HG03354 (cell line): ENCODE results near the gene IGSF21.

Experiments used
- ATAC-seq: cut with Tn5 transposase; IDR thresholded peaks from one replicate; pipeline ENCODE4 v1.9.1; 2021; ENCODE audit warnings: mild to moderate bottlenecking; ENCODE audit not compliant: unreplicated experiment, poor library complexity, severe bottlenecking

Gene IGSF21

DNA sequence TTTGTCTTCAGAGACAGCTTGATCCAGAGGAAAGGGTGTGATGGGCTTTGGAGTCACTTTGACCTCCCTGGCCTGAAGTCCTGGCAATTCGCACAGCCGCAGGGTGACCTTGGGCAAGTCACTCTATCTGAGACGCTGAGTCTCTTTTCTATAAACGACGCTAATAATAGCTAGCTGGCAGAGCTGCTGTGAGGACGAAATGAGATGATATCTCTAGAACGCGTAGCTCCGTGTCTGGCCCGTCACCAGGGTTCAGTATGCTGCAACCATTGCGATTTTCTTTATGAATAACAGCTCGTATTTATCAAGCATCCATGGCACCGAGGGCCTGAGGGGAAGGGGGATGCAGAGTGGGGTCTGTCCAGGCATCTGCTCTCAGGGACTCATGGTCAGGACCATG is 58.7 kb downstream of the IGSF21 start:
- no peak for ATAC-seq

GRCh38 chr1:18166929-18167328 is 59.3 kb downstream of the IGSF21 start:
- ATAC-seq = no peak

DNA sequence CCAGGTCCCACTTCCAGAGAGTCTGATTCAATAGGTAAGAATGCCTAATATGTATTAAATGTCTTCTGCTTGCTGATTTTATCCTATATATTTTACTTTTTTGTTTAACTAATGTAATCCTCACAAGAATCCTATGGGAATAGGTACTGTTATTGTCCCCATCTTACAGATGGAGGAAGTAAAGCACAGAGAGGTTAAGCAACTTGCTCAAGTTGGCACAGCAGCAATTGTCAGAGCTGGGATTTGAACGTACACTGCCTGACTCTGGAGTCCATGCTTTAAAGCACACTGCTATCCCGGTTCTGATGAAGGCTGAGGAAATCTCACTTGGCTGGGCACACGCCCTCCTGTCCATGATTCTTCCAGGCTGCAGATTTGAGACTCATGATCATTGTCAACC is 62.8 kb downstream of the IGSF21 start:
- ATAC-seq = no peak

DNA sequence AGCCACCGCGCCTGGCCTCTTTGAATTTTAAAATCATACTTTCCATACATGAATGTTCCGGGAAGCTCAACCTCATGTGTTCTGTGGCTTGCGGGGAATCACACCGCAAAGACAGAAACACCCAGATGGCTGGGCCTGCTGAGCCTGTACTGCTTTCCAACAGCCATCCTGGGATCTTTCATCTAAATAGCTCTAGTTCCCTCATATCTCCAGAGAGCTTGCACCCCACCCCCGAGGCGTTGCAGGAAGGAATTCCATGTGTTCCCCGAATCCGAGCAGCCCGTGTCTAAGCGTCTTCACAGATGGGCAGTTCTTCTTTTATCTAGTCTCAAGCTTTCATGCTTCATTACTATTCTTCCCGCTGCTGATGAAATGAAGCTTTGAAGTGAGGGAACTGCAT is 66.4 kb downstream of the IGSF21 start:
- ATAC-seq = no peak

GRCh38 chr1:18175051-18175450 is 67.5 kb downstream of the IGSF21 start:
- ATAC-seq = no peak

DNA sequence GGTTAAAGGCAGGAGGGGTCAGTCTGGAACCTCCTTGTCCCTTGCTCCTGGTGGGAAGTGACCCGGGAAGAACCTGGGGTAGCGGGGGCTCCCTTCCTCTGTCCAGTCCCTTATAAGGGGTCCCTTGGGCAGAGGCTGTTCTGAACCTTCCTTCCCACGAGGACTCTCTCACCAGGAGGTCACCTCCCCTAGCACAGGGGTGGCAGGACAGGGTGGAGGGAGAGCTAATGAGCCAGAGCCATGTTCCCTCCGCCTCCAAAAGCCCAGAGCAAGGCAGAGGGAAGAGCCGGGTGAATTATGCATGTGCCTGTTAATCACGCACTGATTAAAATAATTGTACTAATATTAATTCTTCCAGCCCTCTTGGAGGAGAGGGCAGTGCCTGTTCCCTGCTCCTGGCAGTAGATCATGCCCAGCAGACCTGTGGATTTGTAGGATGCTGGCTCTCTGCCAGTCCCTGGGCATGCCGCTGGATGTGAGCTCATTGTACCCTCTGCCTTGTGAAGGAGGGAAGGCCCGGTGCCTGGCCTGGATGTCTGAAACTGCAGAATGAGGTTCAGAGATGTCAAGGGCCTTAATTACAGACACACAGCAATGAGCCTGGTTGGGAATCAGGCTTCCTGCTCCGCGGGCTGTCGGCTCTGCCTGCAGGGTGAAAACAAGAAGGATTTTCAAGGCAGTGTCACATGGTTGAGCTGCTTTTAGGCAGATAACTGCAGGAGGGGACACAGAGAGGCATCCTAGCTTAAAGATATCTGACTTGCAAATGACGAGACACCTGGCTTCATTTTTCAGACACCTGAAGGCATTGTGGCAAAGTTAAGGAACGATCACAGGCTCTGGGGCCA is 68.2 kb downstream of the IGSF21 start:
- no peak for ATAC-seq

DNA sequence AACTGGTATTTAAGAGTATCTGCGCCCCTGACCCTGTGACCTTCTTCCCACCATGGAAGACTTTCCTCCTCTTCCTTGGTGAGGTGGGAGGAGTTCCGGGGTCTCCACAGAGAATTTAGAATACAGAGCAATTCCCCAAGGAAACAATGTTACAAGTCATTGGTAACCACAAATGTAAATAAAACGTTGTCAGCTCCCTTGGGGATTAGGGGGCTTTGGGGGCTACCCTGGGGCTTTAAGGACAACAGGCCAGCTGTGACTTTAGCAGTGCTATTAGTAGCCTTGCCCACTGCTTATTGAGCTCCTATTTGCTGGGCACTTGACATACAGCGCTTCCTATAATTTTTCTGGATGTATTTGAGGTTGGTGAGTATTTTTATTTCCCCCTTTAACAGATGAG is 69.0 kb downstream of the IGSF21 start:
- no peak for ATAC-seq

DNA sequence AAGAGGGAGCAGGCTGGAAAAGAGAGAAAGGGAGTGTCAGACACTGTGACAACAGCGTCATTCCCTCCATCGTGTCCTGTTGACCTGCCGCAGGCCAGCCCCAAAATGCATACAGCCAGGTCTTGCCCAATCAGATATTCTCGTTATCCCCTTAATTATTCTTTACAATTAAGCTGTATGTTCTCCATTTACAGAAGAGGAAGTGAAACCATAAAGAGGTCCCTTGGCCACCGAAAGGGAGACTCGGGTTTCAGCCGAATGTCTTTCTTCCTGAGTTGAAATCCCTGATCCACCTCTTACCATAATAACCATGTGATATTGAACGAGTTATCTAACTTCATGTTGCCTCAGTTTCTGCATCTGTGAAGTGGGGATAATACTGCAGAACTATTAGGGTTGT is 70.5 kb downstream of the IGSF21 start:
- no peak for ATAC-seq

GRCh38 chr1:18179009-18179408 is 71.4 kb downstream of the IGSF21 start:
- no peak for ATAC-seq

DNA sequence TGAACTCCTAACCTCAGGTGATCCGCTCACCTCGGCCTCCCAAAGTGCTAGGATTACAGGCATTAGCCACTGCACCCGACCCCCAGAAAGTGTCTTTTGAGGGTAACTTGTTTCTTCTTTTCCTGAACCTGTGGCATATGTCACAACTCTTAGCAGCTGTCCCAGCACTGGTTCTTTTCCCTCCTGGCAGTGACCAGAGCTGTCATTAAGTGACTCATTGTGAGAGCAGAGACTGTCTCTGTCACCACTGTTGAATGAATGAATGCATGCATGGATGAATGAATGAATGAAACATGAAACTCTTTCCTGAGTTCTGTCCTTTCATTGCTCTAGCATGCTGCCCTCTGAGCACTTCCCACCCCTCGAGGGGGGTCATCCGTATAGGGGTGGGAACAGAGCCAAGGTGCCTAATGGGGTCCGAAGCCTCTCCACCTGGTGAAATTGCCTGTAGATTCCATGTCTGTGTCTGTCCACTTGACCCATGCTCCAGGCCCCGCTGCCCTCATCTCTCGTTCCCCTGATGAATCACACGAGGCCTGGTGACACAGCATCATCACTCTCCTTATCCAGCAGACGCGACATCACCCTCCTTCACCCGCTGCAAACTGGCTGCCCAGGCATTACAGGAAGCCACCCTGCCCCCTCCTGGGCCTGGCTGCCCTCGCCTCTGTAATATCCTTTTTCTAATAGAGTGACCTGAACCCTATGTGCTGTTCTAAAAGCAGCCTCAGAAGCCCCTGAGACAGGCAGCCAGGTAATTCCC is 75.0 kb downstream of the IGSF21 start:
- ATAC-seq = no peak

GRCh38 chr1:18183533-18183932 is 75.9 kb downstream of the IGSF21 start:
- no peak for ATAC-seq

DNA sequence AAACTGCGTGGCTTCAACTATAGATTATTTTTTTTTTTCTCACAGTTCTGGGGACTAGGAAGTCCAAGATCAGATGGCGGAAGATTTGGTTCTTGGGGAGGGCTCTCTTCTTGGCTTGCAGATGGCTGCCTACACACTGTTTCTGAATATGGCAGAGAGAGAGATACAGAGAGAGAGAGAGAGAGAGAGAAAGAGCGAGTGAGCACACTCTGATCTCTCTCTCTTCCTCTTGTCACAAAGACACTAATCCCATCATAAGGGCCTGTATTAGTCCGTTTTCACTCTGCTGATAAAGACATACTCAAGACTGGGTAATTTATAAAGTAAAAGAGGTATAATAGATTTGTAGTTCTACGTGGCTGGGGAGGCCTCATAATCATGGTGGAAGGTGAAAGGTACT is 79.5 kb downstream of the IGSF21 start:
- ATAC-seq = no peak

DNA sequence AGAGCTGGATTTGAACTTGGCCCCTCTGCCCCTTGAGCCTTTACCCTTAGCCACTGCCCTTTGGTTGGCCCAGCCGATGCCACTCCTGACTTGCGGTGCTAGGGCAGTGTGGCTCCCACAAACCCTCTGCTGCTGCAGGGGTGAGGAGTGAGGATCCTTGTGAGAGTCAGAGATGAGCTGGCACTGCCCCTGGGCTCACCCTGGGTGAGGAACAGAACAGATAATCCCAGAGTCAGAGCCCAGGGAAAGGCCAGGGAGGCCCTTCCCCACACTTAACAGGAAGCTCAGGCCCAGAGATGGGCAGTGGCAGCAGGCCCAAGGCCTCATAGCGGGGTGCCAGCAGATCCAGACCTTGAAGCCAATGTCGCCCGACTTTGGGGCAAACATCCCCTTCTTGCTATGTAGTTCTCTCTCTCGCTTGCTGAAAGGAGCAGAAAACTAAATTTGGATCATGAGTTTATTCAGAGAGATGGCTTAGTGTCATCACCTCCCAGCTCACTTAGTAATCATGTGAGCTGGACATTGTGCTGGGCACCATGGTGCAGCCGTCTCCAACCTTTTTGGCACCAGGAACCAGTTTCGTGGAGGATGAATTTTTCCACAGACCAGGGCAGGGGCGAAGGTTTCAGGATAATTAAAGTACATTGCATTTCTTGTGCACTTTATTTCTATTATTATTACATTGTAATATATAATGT is 81.4 kb downstream of the IGSF21 start:
- ATAC-seq = no peak

DNA sequence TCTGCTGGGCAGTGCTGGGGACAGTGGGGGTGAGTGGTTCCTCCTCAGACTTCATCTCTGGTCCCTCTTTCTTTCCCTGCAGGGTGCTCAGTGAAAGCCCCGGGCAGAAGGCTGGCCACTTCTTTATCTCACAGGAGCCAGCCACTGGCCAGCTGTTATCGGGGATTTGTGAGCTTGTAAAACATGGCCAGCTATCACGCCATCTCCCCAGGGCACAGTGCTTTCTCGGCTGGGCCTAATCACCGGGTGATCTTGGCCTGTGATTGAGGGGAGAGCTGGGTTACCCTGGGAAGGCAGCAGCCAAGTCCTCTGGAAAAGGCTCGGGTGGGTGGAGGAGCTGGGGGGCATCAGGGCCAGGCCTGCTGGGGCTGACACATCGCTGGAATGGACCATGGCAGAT is 83.0 kb downstream of the IGSF21 start:
- ATAC-seq = no peak

DNA sequence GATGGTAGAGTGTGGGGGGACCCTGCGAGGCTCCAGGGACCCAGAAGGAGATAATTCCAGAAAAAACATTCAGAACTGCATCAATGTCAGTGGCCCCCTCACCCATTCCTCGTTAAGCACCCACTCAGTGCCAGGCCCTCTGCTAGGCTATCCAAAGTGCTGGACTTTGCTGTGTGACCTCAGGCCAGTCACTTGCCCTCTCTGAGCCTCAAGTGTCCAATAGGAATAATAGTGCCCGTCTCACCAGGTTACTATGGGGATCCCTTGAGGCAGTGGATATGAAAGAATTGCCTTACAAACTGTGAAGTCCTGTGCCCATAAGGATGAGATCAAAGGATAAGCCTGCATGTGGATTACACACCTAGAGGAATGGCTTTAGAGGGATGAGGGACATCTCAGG is 83.4 kb downstream of the IGSF21 start:
- ATAC-seq = no peak

GRCh38 chr1:18191481-18192155 is 84.0 kb downstream of the IGSF21 start:
- ATAC-seq = no peak

GRCh38 chr1:18192182-18192581 is 84.6 kb downstream of the IGSF21 start:
- ATAC-seq = no peak

DNA sequence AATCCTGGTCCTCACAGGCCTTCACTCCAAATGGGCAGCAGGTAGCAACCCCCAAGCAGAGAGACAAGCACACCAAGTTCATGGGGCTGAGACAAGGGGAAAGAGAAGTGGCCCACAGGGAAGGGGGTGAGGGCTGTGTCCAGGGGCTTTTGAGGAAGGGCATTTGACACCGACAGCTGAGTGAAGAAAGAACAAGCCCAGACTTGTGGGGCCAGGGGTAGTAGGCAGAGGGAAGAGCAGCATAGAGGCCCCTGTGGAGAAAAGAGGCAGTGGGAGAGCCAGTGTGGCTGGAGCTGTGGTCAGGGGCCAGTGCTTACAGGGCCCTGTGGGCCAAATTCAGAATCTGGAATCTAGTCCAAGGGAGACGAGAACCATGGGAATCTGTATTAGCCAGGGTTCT is 85.4 kb downstream of the IGSF21 start:
- ATAC-seq = no peak

DNA sequence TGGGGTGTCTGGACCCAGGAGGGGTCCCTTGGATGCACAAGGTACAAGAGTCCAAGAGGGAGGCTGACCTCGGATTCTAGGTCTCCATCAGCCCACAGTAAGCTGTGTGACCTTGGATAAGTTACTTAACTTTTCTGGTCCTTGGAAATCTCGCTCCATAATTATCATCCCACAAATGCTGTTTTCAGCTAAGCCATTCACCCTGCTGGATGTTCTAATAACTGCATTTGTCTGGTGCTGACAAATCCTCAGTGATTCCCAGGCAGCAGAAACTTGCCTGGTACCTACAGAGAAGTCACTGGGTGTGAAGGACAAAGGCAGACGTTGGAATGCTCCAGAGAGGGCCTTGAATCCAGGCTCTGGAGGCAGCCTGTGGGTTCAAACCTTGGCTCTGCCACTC is 89.7 kb downstream of the IGSF21 start:
- ATAC-seq = no peak

DNA sequence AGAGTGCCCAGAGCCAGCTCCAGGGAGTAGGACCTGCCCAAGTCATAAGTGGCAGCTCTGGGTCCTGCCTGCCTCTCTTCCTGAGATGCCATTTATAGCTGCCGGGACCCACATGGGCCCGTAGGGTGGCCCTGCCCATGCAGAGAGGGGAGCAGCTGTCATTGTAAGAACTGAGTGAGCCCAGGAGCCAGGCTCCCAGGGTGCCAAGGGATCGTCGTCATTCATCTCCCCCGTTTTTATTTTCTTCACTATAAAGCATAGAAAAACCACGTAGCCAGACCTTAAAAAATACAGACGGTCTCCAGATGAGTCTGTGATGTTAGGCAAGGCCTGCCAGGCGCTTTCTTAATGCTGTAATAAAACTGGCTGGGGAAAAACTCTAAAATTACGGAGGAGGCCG is 90.7 kb downstream of the IGSF21 start:
- ATAC-seq = no peak
